Thyroid gland (tissue), 4 donors: Measurements from ENCODE around the gene ARMC9. TPM values are rescaled to one million over a fixed set of nuclear protein-coding genes. Genes with fewer than 3 reads are reported as not detected.
A peak's percentile ranks its signal among the peaks of the same experiment; 100 is the strongest.

ENCODE experiments used
- DNase-seq, 2 donors: peaks; one replicate each; pipeline ENCODE4 v3.0.0-alpha.2; 2019
- H3K27ac ChIP-seq, 3 donors: fragments of 200-600 bp; sonication (generic); 1 replicate in 2 of 3; 2 replicates in 1 of 3; pipeline ENCODE4 v1.5.1; 2016 to 2019; ENCODE audit warnings: mild to moderate bottlenecking in 1 of 3, moderate library complexity in 1 of 3
- H3K27me3 ChIP-seq: fragments of 200-600 bp; sonication (generic); one replicate; pipeline ENCODE4 v1.5.1; 2019
- H3K36me3 ChIP-seq, 2 donors: fragments of 200-600 bp; sonication (generic); one replicate each; pipeline ENCODE4 v1.5.1; 2016 to 2019
- H3K4me1 ChIP-seq, 2 donors: fragments of 200-600 bp; sonication (generic); one replicate each; pipeline ENCODE4 v1.5.1; 2017 to 2019
- H3K4me3 ChIP-seq, 3 donors: fragments of 200-600 bp; sonication (generic); replicated peaks in 1 of 3; 1 replicate in 2 of 3; 2 replicates in 1 of 3; pipeline ENCODE4 v1.5.1; 2016; ENCODE audit warnings: mild to moderate bottlenecking in 1 of 3
- H3K9me3 ChIP-seq: fragments of 200-600 bp; sonication (generic); one replicate; pipeline ENCODE4 v1.5.1; 2017
- CTCF ChIP-seq, 6 experiments: fragments of 200-600 bp in 3 of 6; fragments of 450-650 bp in 3 of 6; sonication (generic) in 3 of 6; IDR thresholded peaks; one replicate each; pipeline ENCODE4 v1.5.1; 2016 to 2019; ENCODE audit warnings: antibody characterized with exemption in 6 of 6, mild to moderate bottlenecking in 2 of 6, inconsistent platforms in 1 of 6, moderate library complexity in 1 of 6
- POLR2A ChIP-seq, 2 donors: fragments of 450-650 bp; IDR thresholded peaks; one replicate each; pipeline ENCODE4 v1.6.1; 2017; ENCODE audit warnings: antibody characterized with exemption in 2 of 2, mild to moderate bottlenecking in 2 of 2, moderate library complexity in 1 of 2
- WGBS, 2 donors: methylation state at CpG; one replicate each; pipeline ENCODE4 v1.1.5; 2017; 5-methylcytosine and 5-hydroxymethylcytosine counted together
- intact Hi-C: fragments of 100-400 bp; cut with DNase I; formaldehyde crosslinking; loops from one replicate; pipeline ENCODE4 v1.15.1; 2023
- total RNA-seq, 4 donors: library from RNA; depleted of rRNA; stranded (reverse); fragments of >200 nt; gene quantifications; one replicate each; pipeline ENCODE4 v1.2.3, GENCODE V29; 2016

The ARMC9 gene
- total RNA-seq, 4 donors from 2014 or later: 20.3 to 30.7 (median 28.0) TPM

- WGBS, 2 donors: 86 to 95% methylated on average over 6 to 7 of the region's 7 CpGs
- H3K4me1 ChIP-seq: peaks cover 8 to 40% of the 10 kb centered on the region in 2 donors
- no peak for DNase-seq
Observed at GRCh38 chr2:231186325-231186724, 12.1 kb upstream of the ARMC9 start.

GRCh38 chr2:231187736-231188505 is 10.5 kb upstream of the ARMC9 start:
- peak in 1 of 2 donors; percentile 15 for DNase-seq
- TF ChIP-seq CTCF (IDR thresholded peaks at IDR 0.05) (no peak), POLR2A (IDR thresholded peaks at IDR 0.05) (no peak)
- no peaks in the 10 kb centered on the region for H3K27me3 ChIP-seq
- peaks cover 8 to 37% of the 10 kb centered on the region in 2 donors for H3K4me1 ChIP-seq
- H3K36me3 ChIP-seq: no peaks in the 10 kb centered on the region
- H3K27ac ChIP-seq: peak overlapping the region in 2 of 3 donors; percentile 15 to 96
- 75 to 81% methylated on average over 18 of the region's 18 CpGs for WGBS, 2 donors
- no peaks in the 10 kb centered on the region for H3K9me3 ChIP-seq
- intact Hi-C loops: no loop called here
- H3K4me3 ChIP-seq: no peak overlapping the region

More at GRCh38 chr2:231186325-231186724, 12.1 kb upstream of the ARMC9 start:
- TF ChIP-seq POLR2A (IDR thresholded peaks at IDR 0.05) (no peak), CTCF (IDR thresholded peaks at IDR 0.05) (no peak)
- Histone ChIP-seq H3K27me3 (no peaks in the 10 kb centered on the region), H3K4me3 (no peak overlapping the region), H3K9me3 (no peaks in the 10 kb centered on the region), H3K27ac (peak overlapping the region; percentile 37 to 78 (median 67)), H3K36me3 (no peaks in the 10 kb centered on the region)
- intact Hi-C loops: no loop called here

- 93 to 95% methylated on average over 6 of the region's 6 CpGs for WGBS, 2 donors
- Histone ChIP-seq H3K4me3 (no peak overlapping the region), H3K27ac (peak overlapping the region in 2 of 3 donors; percentile 33 to 96), H3K36me3 (no peaks in the 10 kb centered on the region), H3K9me3 (no peaks in the 10 kb centered on the region), H3K4me1 (peaks cover 8 to 37% of the 10 kb centered on the region in 2 donors), H3K27me3 (no peaks in the 10 kb centered on the region)
- DNase-seq: no peak
- intact Hi-C loops: no loop called here
- no peak for TF ChIP-seq POLR2A (IDR thresholded peaks at IDR 0.05)
- no peak for TF ChIP-seq CTCF (IDR thresholded peaks at IDR 0.05)
Observed at GRCh38 chr2:231188506-231189170, 9.8 kb upstream of the ARMC9 start.

- Histone ChIP-seq H3K4me1 (peaks cover 8 to 37% of the 10 kb centered on the region in 2 donors), H3K9me3 (no peaks in the 10 kb centered on the region), H3K4me3 (no peak overlapping the region), H3K27ac (peak overlapping the region in 2 of 3 donors; percentile 86 to 96), H3K36me3 (no peaks in the 10 kb centered on the region), H3K27me3 (no peaks in the 10 kb centered on the region)
- TF ChIP-seq CTCF (IDR thresholded peaks at IDR 0.05) (no peak), POLR2A (IDR thresholded peaks at IDR 0.05) (no peak)
- intact Hi-C loops: no loop called here
- DNase-seq: no peak
- 80 to 100% methylated on average over 1 to 4 of the region's 8 CpGs for WGBS, 2 donors
Observed at GRCh38 chr2:231189171-231189530, 9.3 kb upstream of the ARMC9 start.
